ENCODE data around the gene PLCL1.

PLCL1 gene

GRCh38 chr2:197890168-197890567 is 85.8 kb downstream of the PLCL1 start:
- DNase-seq: peak in 1 of 3 experiments; percentile 42

GRCh38 chr2:197891897-197892442 is 87.6 kb downstream of the PLCL1 start:
- peak in 1 of 3 experiments; percentile 19 for DNase-seq

GRCh38 chr2:197893403-197894177 is 89.2 kb downstream of the PLCL1 start:
- DNase-seq: no peak

- no peak for DNase-seq
These were observed 90.4 kb downstream of the PLCL1 start for GRCh38 chr2:197894751-197895274.

- DNase-seq: no peak
These were observed 93.7 kb downstream of the PLCL1 start for GRCh38 chr2:197897960-197898678.

GRCh38 chr2:197904446-197904845 is 100.1 kb downstream of the PLCL1 start:
- no peak for DNase-seq

GRCh38 chr2:197908156-197908555 is 103.8 kb downstream of the PLCL1 start:
- DNase-seq: no peak

- no peak for DNase-seq
These were observed 104.8 kb downstream of the PLCL1 start for GRCh38 chr2:197908990-197909776.

- no peak for DNase-seq
These were observed 107.3 kb downstream of the PLCL1 start for GRCh38 chr2:197911667-197912066.

- DNase-seq: no peak
These were observed 108.7 kb downstream of the PLCL1 start for GRCh38 chr2:197913084-197913483.

- no peak for DNase-seq
These were observed 110.4 kb downstream of the PLCL1 start for GRCh38 chr2:197914778-197915177.

- no peak for DNase-seq
These were observed 111.3 kb downstream of the PLCL1 start for GRCh38 chr2:197915548-197916265.

- no peak for DNase-seq
These were observed 115.1 kb downstream of the PLCL1 start for GRCh38 chr2:197919487-197919886.

GRCh38 chr2:197920088-197920487 is 115.7 kb downstream of the PLCL1 start:
- no peak for DNase-seq

- DNase-seq: peak in 1 of 3 experiments; percentile 44
These were observed 116.3 kb downstream of the PLCL1 start for GRCh38 chr2:197920592-197921201.

- no peak for DNase-seq
These were observed 120.1 kb downstream of the PLCL1 start for GRCh38 chr2:197924483-197924882.

- no peak for DNase-seq
These were observed 120.8 kb downstream of the PLCL1 start for GRCh38 chr2:197925204-197925603.

GRCh38 chr2:197925976-197926375 is 121.6 kb downstream of the PLCL1 start:
- DNase-seq: no peak

GRCh38 chr2:197926673-197927072 is 122.3 kb downstream of the PLCL1 start:
- DNase-seq: no peak

GRCh38 chr2:197927994-197928393 is 123.6 kb downstream of the PLCL1 start:
- DNase-seq: no peak

GRCh38 chr2:197929008-197929885 is 124.9 kb downstream of the PLCL1 start:
- DNase-seq: no peak

All from NCI-H1417 (cell line).